NCI-H1436 treated with DMSO at 0.1 percent for 48 hours (cell line): ENCODE results near the gene SPAG9.

ENCODE experiments used
- DNase-seq: peaks from one replicate; lab custom pipeline; 2025; lab: John Stamatoyannopoulos, UW

Gene SPAG9

GRCh38 chr17:51044976-51045375 lies 75.7 kb downstream of the SPAG9 start:
- DNase-seq, result no peak

- DNase-seq, result no peak
Observed at GRCh38 chr17:51036084-51036483, 84.6 kb downstream of the SPAG9 start.

- no peak for DNase-seq
Observed at GRCh38 chr17:51035431-51035830, 85.2 kb downstream of the SPAG9 start.

- DNase-seq, result no peak
Observed at GRCh38 chr17:51034800-51035199, 85.9 kb downstream of the SPAG9 start.

GRCh38 chr17:51032850-51033249 lies 87.8 kb downstream of the SPAG9 start:
- no peak for DNase-seq

- no peak for DNase-seq
Observed at GRCh38 chr17:51029568-51030463, 90.9 kb downstream of the SPAG9 start.

GRCh38 chr17:51029142-51029541 lies 91.5 kb downstream of the SPAG9 start:
- DNase-seq, result no peak

- DNase-seq, result no peak
Observed at GRCh38 chr17:51028176-51028863, 92.3 kb downstream of the SPAG9 start.

GRCh38 chr17:51018541-51018940 lies 102.1 kb downstream of the SPAG9 start:
- no peak for DNase-seq

GRCh38 chr17:51017270-51017669 lies 103.4 kb downstream of the SPAG9 start:
- DNase-seq, result no peak

- no peak for DNase-seq
Observed at GRCh38 chr17:51016099-51016498, 104.6 kb downstream of the SPAG9 start.

GRCh38 chr17:51015145-51015558 lies 105.5 kb downstream of the SPAG9 start:
- no peak for DNase-seq

- DNase-seq, result no peak
Observed at GRCh38 chr17:51014129-51014528, 106.5 kb downstream of the SPAG9 start.

- no peak for DNase-seq
Observed at GRCh38 chr17:51013322-51013721, 107.3 kb downstream of the SPAG9 start.

GRCh38 chr17:51012538-51012937 lies 108.1 kb downstream of the SPAG9 start:
- no peak for DNase-seq

- no peak for DNase-seq
Observed at GRCh38 chr17:51010173-51010675, 110.4 kb downstream of the SPAG9 start.

GRCh38 chr17:51006601-51007000 lies 114.1 kb downstream of the SPAG9 start:
- no peak for DNase-seq

- DNase-seq, result no peak
Observed at GRCh38 chr17:51005768-51006167, 114.9 kb downstream of the SPAG9 start.

GRCh38 chr17:51004249-51004648 lies 116.4 kb downstream of the SPAG9 start:
- no peak for DNase-seq

- DNase-seq, result peak; percentile 34
Observed at GRCh38 chr17:51000835-51001638, 119.6 kb downstream of the SPAG9 start.

GRCh38 chr17:50995668-50996067 lies 125.0 kb downstream of the SPAG9 start:
- no peak for DNase-seq

GRCh38 chr17:50993544-50993943 lies 127.1 kb downstream of the SPAG9 start:
- DNase-seq, result no peak
